NT2/D1 (cell line): Measurements from ENCODE around the gene KIAA1549.

ENCODE experiments used
- DNase-seq: peaks from one replicate; pipeline ENCODE4 v3.0.0-alpha.2; 2011; ENCODE audit warnings: low read depth, low spot score
- H3K27me3 ChIP-seq: 2 replicates; pipeline ENCODE4 v1.6.0; 2011; ENCODE audit warnings: mild to moderate bottlenecking; ENCODE audit not compliant: insufficient read length, insufficient read depth
- H3K36me3 ChIP-seq: 2 replicates; pipeline ENCODE4 v1.6.1; 2011; ENCODE audit warnings: mild to moderate bottlenecking, low read length, mixed read lengths; ENCODE audit not compliant: insufficient read depth, insufficient read length
- H3K4me1 ChIP-seq: 2 replicates; pipeline ENCODE4 v1.5.1; 2011; ENCODE audit not compliant: insufficient read depth, insufficient read length
- H3K4me3 ChIP-seq: 2 replicates; pipeline ENCODE4 v1.5.1; 2011; ENCODE audit warnings: low read depth; ENCODE audit not compliant: insufficient read length
- H3K9ac ChIP-seq: 2 replicates; pipeline ENCODE4 v1.6.0; 2011; ENCODE audit warnings: low read depth; ENCODE audit not compliant: insufficient read length
- H3K9me3 ChIP-seq: 2 replicates; pipeline ENCODE4 v1.5.1; 2011; ENCODE audit warnings: mild to moderate bottlenecking, low read length; ENCODE audit not compliant: insufficient read depth
- SUZ12 ChIP-seq: IDR thresholded peaks from 2 replicates; pipeline ENCODE4 v1.6.1; 2011; ENCODE audit not compliant: insufficient read length, insufficient read depth; ENCODE audit errors: extremely low read depth
- YY1 ChIP-seq: IDR thresholded peaks from 2 replicates; pipeline ENCODE4 v1.6.1; 2011; ENCODE audit not compliant: insufficient read length, insufficient read depth
- ZNF274 ChIP-seq: IDR thresholded peaks from 2 replicates; pipeline ENCODE4 v1.6.1; 2011; ENCODE audit warnings: mild to moderate bottlenecking, low read depth, low read length

KIAA1549 gene

DNA sequence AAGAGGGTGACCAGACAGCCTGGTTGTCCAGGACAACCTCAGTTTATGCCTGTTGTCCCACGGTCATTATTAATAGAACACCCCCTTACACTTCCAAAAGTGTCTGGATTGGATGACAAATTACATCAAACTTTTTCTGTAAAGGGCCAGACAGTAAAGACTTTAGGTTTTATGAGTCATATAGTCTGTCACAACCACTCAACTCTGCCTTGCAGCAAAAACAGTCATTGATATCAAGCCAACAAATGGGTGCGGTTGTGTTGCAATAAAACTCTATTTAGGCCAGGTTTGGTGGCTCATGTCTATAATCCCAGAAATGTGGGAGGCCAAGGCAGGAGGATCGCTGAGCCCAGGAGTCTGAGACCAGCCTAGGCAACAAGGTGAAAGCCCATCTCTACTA is 116.5 kb downstream of the KIAA1549 start:
- no peak for DNase-seq
- H3K9ac ChIP-seq, result no peak overlapping the region

DNA sequence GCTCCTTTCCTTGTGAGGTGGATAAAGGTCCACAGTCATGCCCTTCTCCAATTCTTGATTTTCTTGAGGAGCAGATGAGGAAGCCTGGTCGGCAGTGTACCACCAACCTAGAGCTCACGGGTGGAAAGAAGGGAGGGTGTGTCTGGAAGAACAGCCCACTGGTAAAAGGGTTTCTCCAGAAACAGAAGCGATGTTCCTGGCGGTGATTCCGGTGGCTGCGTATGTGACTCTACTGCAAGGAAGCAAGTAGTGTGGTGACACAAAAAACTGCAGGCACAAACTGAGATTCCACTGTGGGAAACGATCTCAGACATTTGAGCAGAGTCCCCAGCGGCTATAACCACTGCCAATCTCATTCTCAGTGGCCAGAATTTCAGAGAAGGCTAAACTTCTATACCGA is 117.3 kb downstream of the KIAA1549 start:
- TF ChIP-seq SUZ12, result no peak
- TF ChIP-seq YY1, result no peak
- TF ChIP-seq ZNF274, result no peak
- Histone ChIP-seq H3K9ac (no peak overlapping the region), H3K27me3 (no peaks in the 10 kb centered on the region), H3K4me1 (no peaks in the 10 kb centered on the region), H3K36me3 (peaks cover 34% of the 10 kb centered on the region), H3K9me3 (no peaks in the 10 kb centered on the region), H3K4me3 (no peak overlapping the region)
- no peak for DNase-seq

More for the DNA sequence above, 116.5 kb downstream of the KIAA1549 start:
- Histone ChIP-seq H3K4me1 (no peaks in the 10 kb centered on the region), H3K9me3 (no peaks in the 10 kb centered on the region), H3K4me3 (no peak overlapping the region), H3K27me3 (no peaks in the 10 kb centered on the region), H3K36me3 (peaks cover 38% of the 10 kb centered on the region)
- TF ChIP-seq YY1, result no peak
- no peak for TF ChIP-seq ZNF274
- TF ChIP-seq SUZ12, result no peak

- Histone ChIP-seq H3K36me3 (peaks cover 19% of the 10 kb centered on the region), H3K4me1 (no peaks in the 10 kb centered on the region), H3K9ac (no peak overlapping the region), H3K9me3 (0 out of 2 replicates have a peak, but pooled peaks cover 12% of the 10 kb centered on the region), H3K27me3 (no peaks in the 10 kb centered on the region), H3K4me3 (no peak overlapping the region)
- DNase-seq, result no peak
- TF ChIP-seq ZNF274 (no peak), SUZ12 (no peak), YY1 (no peak)
Measured at GRCh38 chr7:138861051-138861450, 120.1 kb downstream of the KIAA1549 start.

- H3K27me3 ChIP-seq, result no peaks in the 10 kb centered on the region
- H3K9me3 ChIP-seq, result 0 out of 2 replicates have a peak, but pooled peaks cover 12% of the 10 kb centered on the region
- H3K9ac ChIP-seq, result no peak overlapping the region
- no peak for DNase-seq
- H3K4me3 ChIP-seq, result no peak overlapping the region
- TF ChIP-seq SUZ12, result no peak
- TF ChIP-seq ZNF274, result no peak
- no peak for TF ChIP-seq YY1
- peaks cover 16% of the 10 kb centered on the region for H3K36me3 ChIP-seq
- H3K4me1 ChIP-seq, result no peaks in the 10 kb centered on the region
Measured at GRCh38 chr7:138857728-138858127, 123.5 kb downstream of the KIAA1549 start.

- TF ChIP-seq SUZ12, result no peak
- TF ChIP-seq ZNF274, result no peak
- TF ChIP-seq YY1, result no peak
- H3K4me1 ChIP-seq, result no peaks in the 10 kb centered on the region
- no peak overlapping the region for H3K4me3 ChIP-seq
- no peak for DNase-seq
- H3K9me3 ChIP-seq, result peaks cover 12% of the 10 kb centered on the region; the same call in 1 of the 2 replicates
- H3K9ac ChIP-seq, result no peak overlapping the region
- H3K36me3 ChIP-seq, result peaks cover 8% of the 10 kb centered on the region
- no peaks in the 10 kb centered on the region for H3K27me3 ChIP-seq
Measured at GRCh38 chr7:138854115-138854645, 127.0 kb downstream of the KIAA1549 start.

GRCh38 chr7:138853448-138853847 is 127.7 kb downstream of the KIAA1549 start:
- DNase-seq, result no peak
- H3K27me3 ChIP-seq, result no peaks in the 10 kb centered on the region
- H3K4me3 ChIP-seq, result no peak overlapping the region
- H3K9me3 ChIP-seq, result peaks cover 12% of the 10 kb centered on the region; the same call in 1 of the 2 replicates
- peaks cover 8% of the 10 kb centered on the region for H3K36me3 ChIP-seq
- TF ChIP-seq ZNF274 (no peak), YY1 (no peak), SUZ12 (no peak)
- no peaks in the 10 kb centered on the region for H3K4me1 ChIP-seq
- no peak overlapping the region for H3K9ac ChIP-seq

- TF ChIP-seq SUZ12, result no peak
- no peak for TF ChIP-seq YY1
- no peak for TF ChIP-seq ZNF274
- Histone ChIP-seq H3K27me3 (no peaks in the 10 kb centered on the region), H3K4me1 (no peaks in the 10 kb centered on the region), H3K36me3 (peaks cover 8% of the 10 kb centered on the region), H3K4me3 (no peak overlapping the region), H3K9ac (no peak overlapping the region), H3K9me3 (peaks cover 4% of the 10 kb centered on the region; the same call in 1 of the 2 replicates)
- no peak for DNase-seq
Measured at GRCh38 chr7:138852469-138852868, 128.7 kb downstream of the KIAA1549 start.

- H3K4me3 ChIP-seq, result no peak overlapping the region
- peaks cover 4% of the 10 kb centered on the region for H3K36me3 ChIP-seq
- no peaks in the 10 kb centered on the region; the same call in 1 of the 2 replicates for H3K9me3 ChIP-seq
- H3K4me1 ChIP-seq, result no peaks in the 10 kb centered on the region
- TF ChIP-seq ZNF274, result no peak
- TF ChIP-seq YY1, result no peak
- no peak for TF ChIP-seq SUZ12
- DNase-seq, result no peak
- no peaks in the 10 kb centered on the region for H3K27me3 ChIP-seq
- H3K9ac ChIP-seq, result no peak overlapping the region
Measured at GRCh38 chr7:138849701-138850100, 131.5 kb downstream of the KIAA1549 start.
